GM21717 (cell line): ENCODE measurements around the gene CCDC175.

Source experiments
- ATAC-seq: cut with Tn5 transposase; IDR thresholded peaks from one replicate; pipeline ENCODE4 v1.9.1; 2021; ENCODE audit warnings: mild to moderate bottlenecking, moderate library complexity; ENCODE audit not compliant: unreplicated experiment

Gene CCDC175

GRCh38 chr14:59483363-59483762 is 93.2 kb downstream of the CCDC175 start:
- ATAC-seq: no peak

GRCh38 chr14:59482541-59483331 is 93.9 kb downstream of the CCDC175 start:
- ATAC-seq: no peak

DNA sequence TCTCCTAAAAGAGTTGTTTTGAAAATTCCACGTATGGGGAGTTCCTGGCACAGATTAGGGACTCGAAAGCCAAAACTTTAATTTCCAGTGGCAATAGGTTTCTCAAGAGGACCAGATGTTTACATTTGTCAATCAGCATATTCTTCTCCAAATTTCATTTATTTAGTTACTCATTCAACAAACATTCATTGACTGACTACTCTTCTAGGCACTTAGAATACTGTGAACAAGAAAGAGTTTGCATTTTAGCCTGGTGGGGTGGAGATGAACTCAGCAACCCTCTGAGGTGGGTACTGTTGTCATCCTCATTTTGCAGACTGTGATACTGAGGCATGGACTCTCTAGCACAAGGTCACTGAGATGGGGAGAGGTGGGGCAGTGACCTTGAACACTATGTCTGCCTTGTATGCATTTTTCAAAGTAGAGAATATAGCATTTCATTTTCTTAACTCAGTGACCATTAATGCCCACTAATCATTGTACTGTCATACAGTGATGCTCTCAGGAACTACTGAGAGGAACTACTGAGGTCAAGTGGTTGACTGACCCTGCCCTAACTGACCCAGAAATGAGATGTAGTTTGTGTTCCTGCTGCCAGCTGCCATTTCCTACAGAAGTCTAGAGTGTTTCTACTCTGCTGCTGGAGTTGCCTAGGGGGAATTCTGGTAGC is 94.6 kb downstream of the CCDC175 start:
- ATAC-seq: no peak

GRCh38 chr14:59481407-59481806 is 95.2 kb downstream of the CCDC175 start:
- no peak for ATAC-seq

DNA sequence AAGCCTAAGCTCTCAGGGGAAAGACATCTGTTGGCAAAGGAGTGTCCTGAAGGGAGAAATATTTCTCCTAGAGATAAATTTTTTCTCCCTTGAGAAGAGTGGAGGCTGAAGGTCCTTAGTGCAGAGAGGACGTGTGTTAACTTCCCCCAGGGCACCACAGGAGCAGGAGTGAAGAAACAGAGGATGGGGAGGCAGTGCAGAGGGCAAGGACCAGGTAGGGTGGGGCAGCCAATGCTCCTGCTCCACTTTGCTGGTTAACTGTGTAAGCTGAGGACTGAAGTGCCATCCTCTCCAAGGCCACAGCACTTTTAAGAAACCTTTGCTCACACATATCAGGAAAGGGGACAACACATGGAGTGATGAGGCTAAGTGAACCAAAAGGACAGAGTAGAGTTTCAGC is 96.4 kb downstream of the CCDC175 start:
- ATAC-seq: no peak

DNA sequence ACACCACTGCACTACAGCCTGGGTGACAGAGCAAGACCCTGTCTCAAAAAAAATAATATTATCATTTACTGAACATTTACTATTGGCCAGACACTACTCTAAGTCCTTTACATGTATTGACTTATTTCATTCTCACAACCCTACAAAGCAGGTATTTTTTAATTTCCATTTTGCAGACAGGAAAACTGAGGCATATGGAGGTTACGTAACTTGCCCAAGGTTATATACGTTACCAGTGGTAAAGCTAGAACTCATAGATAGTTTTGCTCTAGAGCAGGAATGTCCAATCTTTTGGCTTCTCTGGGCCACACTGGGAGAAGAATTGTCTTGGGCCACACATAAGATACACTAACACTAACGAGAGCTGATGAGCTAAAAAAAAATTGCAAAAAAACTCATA is 98.1 kb downstream of the CCDC175 start:
- no peak for ATAC-seq

DNA sequence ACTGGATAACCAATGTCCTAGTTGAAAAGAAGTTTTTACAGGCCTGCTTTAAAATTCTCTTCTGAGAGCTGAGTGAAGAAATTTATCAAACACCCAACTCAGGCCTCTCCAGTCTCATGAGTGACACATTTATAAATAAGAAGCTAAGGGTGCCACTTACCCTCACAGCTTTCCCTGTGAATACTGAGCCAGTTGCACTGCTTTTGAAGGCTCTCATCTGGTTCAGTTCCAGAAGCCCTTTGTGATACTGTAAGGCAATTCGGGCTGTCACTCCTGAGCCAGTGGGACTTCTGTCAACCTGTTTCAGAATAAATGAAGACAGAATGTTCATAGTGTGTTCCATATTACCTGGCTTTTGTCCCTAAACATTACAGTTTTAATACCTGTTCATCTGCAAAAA is 100.9 kb downstream of the CCDC175 start:
- ATAC-seq: no peak

GRCh38 chr14:59474172-59474571 is 102.4 kb downstream of the CCDC175 start:
- ATAC-seq: no peak

- no peak for ATAC-seq
Observed at GRCh38 chr14:59465316-59466135, 111.1 kb downstream of the CCDC175 start, which contains the start of gene GPR135. GPR135 (minus strand) TSS chr14:59465380; CDS start chr14:59465226, 154 bp downstream.

- ATAC-seq: peak; percentile 55
Observed at GRCh38 chr14:59464486-59465315, 111.9 kb downstream of the CCDC175 start.

GRCh38 chr14:59463787-59464485 is 112.7 kb downstream of the CCDC175 start:
- no peak for ATAC-seq

DNA sequence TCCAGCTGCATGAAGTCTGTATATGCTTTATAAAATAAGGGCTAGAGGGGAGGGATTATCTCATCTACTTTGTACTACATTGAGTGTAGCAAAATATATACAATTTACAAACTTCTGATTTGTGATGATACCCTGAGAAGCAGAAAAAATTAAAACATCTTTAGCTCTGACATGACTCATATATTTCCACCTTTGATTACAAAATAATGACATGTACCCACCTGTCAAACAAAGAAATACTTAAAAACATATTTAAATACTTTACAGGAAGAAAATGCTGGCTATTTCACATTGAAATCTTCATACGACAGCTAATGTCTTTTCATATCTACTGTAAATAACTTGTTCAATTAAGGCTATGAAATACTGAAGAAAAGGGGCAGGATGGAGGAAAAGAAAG is 114.7 kb downstream of the CCDC175 start:
- no peak for ATAC-seq

- no peak for ATAC-seq
Observed at GRCh38 chr14:59460378-59460777, 116.2 kb downstream of the CCDC175 start.

- ATAC-seq: no peak
Observed at GRCh38 chr14:59458486-59458885, 118.1 kb downstream of the CCDC175 start.

DNA sequence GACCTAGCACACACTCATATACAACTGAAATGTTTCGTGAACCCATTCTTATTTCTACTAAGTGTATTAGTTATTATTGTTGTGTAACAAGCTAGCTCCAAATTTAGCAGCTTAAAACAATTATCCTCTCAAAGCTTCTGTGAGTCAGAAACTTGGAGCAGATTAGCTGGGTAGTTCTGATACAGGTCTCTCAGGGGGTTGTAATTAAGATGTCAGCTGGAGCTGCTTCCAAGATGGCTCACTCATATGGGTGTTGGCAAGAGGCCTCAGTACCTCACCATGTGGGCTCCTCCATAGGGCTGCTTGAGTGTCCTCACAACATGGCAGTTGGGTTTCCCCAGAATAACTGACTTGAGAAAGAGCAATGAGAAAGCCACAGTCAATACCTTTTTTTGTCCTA is 121.2 kb downstream of the CCDC175 start:
- ATAC-seq: no peak
